SK-N-MC (cell line): Measurements from ENCODE around the gene APRT.
A peak's percentile ranks its signal among the peaks of the same experiment; 100 is the strongest.
"Not testable (repeated sequence)": the region's sequence is repeated elsewhere in the genome, so short reads cannot be mapped to it uniquely, and the experiment has no call there.

Source experiments
- DNase-seq: peaks from one replicate; pipeline ENCODE4 v3.0.0-alpha.2; 2011; ENCODE audit warnings: low read depth, low spot score
- H3K27ac ChIP-seq: fragments of 200-600 bp; sonication (generic); 2 replicates; pipeline ENCODE4 v1.5.1; 2016; ENCODE audit warnings: mixed run types
- H3K36me3 ChIP-seq: fragments of 200-600 bp; sonication (generic); 2 replicates; pipeline ENCODE4 v1.6.1; 2017; ENCODE audit warnings: antibody characterized with exemption, low read length, mixed read lengths; ENCODE audit not compliant: insufficient read depth
- H3K4me3 ChIP-seq: fragments of 200-600 bp; sonication (generic); 2 replicates; pipeline ENCODE4 v1.5.1; 2016
- H3K9ac ChIP-seq: fragments of 200-600 bp; sonication (generic); 2 replicates; pipeline ENCODE4 v1.8.0; 2017; ENCODE audit warnings: mixed run types, mixed read lengths; ENCODE audit not compliant: insufficient read length
- H3K9me3 ChIP-seq: fragments of 200-600 bp; sonication (generic); 2 replicates; pipeline ENCODE4 v1.6.1; 2017; ENCODE audit warnings: low read depth, mild to moderate bottlenecking, antibody characterized with exemption, low read length, moderate library complexity, mixed read lengths
- EZH2 ChIP-seq: fragments of 200-600 bp; sonication (generic); IDR thresholded peaks from one replicate; pipeline ENCODE4 v1.6.1; 2017; ENCODE audit warnings: antibody characterized with exemption
- FOXP2 ChIP-seq: optimal IDR thresholded peaks from 2 replicates; pipeline ENCODE3; 2011; ENCODE audit warnings: mild to moderate bottlenecking, moderate library complexity; ENCODE audit not compliant: insufficient read depth; ENCODE audit errors: extremely low read length, control extremely low read depth
- POLR2AphosphoS5 ChIP-seq: IDR thresholded peaks from 2 replicates; pipeline ENCODE4 v1.6.1; 2012; ENCODE audit warnings: mild to moderate bottlenecking, low read depth, low read length, borderline replicate concordance

APRT gene

DNA sequence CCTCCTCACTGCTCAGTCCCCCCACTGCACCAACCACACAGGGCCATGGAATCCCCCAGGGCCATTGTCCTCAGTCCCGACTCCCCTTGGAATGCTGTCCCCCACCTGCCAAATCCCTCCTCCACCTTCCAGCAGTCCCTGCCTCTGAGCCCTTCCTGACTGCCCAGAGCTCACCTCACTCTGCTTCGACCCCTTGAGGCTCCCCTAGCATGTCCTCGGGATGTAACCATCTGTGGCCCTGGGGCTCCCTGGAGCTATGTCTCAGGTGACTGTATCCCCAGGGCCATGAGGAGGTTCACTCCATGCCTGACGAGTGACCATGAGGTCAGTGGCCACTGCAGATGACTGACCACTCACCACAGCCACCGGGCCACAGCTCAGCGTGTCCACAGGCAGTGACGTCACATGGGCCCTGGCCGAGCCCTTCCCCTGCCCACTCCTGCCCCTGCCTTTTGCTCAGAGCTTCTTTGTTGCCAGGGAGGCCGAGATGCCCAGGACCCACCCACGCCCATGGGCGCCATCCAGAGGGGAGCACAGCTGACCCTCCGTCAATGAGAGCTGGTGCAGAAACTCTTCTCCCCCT is 19.0 kb downstream of the APRT start:
- TF ChIP-seq EZH2 (no peak), POLR2AphosphoS5 (no peak), FOXP2 (no peak)
- no peak overlapping the region for H3K27ac ChIP-seq
- H3K36me3 ChIP-seq = no peaks in the 10 kb centered on the region
- H3K9ac ChIP-seq = no peak overlapping the region
- H3K4me3 ChIP-seq = no peak overlapping the region
- H3K9me3 ChIP-seq = no peaks in the 10 kb centered on the region
- DNase-seq = no peak

DNA sequence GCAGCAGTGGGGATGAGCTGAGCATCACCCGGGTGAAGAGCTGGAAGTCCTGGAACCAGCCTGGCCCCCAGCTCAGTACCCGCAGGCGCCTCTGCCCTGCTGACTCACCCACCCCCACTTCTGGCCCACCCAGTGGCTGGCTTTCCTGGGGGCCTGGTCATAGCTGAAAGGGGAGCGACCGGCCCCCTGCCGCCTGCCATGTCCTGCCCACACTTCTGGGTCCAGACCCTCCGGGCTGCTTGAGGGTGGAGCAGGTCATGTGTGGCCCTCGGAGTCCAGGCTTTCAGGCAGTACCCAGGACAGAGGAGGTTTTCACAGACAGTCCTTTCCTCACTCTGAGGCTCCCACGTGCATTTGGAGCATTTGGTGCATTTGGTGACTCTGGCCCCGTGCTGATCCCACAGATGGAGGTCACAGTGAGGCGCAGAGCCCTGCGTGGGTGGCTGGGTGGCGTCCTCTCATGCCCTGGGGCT is 19.6 kb downstream of the APRT start:
- Histone ChIP-seq H3K4me3 (no peak overlapping the region), H3K36me3 (no peaks in the 10 kb centered on the region), H3K9me3 (no peaks in the 10 kb centered on the region), H3K9ac (no peak overlapping the region), H3K27ac (no peak overlapping the region)
- TF ChIP-seq EZH2 = no peak
- TF ChIP-seq FOXP2 = no peak
- no peak for TF ChIP-seq POLR2AphosphoS5
- no peak for DNase-seq

DNA sequence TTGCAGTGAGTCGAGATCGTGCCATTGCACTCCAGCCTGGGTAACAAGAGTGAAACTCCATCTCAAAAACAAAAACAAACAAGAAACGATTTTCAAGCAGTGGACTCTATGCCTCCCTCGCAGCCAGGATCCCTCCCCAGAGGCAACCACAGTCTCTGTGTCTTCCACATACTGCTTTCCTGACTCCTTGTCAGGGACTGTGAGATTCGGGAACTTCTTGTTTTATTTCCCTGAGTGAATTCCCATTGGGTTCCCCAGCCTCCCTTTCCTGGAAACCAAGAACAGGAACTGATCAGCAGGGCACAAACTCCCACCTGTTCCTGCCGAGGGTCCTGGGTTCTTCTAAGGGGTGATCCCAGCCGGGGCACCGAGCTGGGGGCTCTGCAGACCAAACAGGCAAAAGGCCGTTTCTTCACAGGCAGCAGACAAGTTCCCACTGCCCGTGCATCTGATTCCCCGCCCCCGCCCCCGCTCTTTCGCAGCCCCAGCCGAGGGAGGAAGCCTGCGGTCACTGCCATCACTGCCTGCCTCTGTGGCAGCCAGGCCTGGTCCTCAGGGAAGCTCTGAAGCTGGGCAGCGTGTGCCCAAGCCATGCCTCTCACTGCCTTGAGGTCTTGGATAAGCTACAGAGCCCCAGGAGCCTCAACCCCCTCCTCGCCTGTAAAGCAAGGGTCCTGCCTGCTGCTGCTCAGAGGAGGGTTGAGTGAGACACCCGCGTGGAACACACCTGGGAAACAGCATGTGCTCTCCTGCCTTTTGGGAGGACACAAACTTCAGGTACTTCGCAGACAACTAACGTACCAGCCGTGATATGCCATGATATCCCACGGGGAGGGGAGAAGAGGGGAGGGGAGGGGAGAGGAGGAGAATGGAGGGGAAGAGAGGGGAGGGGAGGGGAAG is 21.2 kb downstream of the APRT start:
- no peak overlapping the region for H3K27ac ChIP-seq
- DNase-seq = no peak
- H3K9ac ChIP-seq = no peak overlapping the region
- TF ChIP-seq POLR2AphosphoS5 (no peak), FOXP2 (no peak), EZH2 (no peak)
- H3K9me3 ChIP-seq = no peaks in the 10 kb centered on the region
- H3K4me3 ChIP-seq = no peak overlapping the region
- no peaks in the 10 kb centered on the region for H3K36me3 ChIP-seq

DNA sequence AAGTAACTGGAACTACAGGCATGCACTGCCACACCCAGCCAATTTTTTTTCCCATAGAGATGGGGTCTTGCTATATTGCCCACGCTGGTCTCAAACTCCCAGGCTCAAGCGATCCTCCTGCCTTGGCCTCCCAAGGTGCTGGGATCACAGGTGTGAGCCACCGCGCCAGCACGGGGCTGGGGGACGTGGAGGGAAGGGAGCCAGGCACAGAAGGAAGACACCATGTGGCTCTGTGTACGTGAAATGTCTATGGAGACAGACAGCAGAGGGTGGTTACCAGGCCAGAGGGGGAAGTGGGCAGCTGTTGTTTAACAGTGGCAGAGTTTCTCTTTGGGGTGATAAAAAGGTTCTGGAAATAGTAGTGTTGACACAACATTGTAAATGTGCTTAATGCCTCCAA is 22.1 kb downstream of the APRT start:
- no peak for DNase-seq
- H3K9me3 ChIP-seq = no peaks in the 10 kb centered on the region
- no peaks in the 10 kb centered on the region for H3K36me3 ChIP-seq
- H3K9ac ChIP-seq = no peak overlapping the region
- TF ChIP-seq EZH2 (no peak), POLR2AphosphoS5 (no peak), FOXP2 (no peak)
- H3K27ac ChIP-seq = no peak overlapping the region
- H3K4me3 ChIP-seq = no peak overlapping the region

DNA sequence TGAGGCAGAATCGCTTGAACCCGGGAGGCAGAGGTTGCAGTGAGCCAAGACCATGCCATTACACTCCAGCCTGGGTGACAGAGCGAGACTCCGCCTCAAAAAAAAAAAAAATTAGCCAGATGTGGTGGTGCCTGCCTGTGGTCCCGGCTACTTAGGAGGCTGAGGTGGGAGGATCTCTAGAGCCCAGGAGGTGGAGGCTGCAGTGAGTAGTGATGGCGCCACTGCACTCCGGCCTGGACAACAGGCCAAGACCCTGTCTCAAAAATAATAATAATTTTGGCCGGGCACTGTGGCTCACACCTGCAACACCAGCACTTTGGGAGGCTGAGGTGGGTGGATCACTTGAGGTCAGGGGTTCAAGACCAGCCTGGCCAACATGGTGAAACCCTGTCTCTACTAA is 23.0 kb downstream of the APRT start:
- H3K9ac ChIP-seq, H3K4me3 ChIP-seq, H3K9me3 ChIP-seq, H3K36me3 ChIP-seq, DNase-seq, H3K27ac ChIP-seq: not testable (repeated sequence)

DNA sequence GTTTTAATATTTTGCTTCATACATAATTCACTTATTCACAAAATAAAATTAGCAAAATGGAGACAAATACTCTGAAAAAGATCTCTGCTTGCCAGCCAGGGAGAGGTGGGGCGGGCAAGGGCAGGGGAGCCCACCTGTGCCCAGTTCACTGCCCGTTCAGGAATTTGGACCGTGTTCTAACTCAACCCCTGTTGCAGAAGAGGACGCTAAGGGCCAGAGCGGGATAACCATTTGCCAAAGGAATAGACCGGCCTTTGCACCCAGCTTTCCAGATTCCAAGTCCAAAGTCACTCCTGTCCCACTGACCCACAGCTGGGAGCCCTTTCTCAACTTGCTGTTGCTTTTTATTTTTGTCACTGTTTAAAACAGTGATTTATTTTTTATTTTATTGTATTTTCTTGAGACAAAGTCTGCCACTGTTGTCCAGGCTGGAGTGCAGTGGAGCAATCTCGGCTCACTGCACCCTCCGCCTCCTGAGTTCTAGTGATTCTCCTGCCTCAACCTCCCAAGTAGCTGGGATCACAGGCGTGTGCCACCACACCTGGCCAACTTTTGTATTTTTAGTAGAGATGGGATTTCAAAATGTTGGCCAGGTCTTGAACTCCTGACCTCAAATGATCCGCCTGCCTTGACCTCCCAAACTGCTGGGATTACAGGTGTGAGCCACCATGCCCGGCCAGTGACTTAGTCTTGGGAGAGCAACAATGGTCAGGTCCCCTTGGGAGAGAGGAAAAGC is 24.0 kb downstream of the APRT start:
- H3K27ac ChIP-seq = no peak overlapping the region
- no peak for DNase-seq
- H3K9ac ChIP-seq = no peak overlapping the region
- no peak for TF ChIP-seq EZH2
- TF ChIP-seq FOXP2 = no peak
- no peaks in the 10 kb centered on the region for H3K9me3 ChIP-seq
- no peaks in the 10 kb centered on the region for H3K36me3 ChIP-seq
- H3K4me3 ChIP-seq = no peak overlapping the region

DNA sequence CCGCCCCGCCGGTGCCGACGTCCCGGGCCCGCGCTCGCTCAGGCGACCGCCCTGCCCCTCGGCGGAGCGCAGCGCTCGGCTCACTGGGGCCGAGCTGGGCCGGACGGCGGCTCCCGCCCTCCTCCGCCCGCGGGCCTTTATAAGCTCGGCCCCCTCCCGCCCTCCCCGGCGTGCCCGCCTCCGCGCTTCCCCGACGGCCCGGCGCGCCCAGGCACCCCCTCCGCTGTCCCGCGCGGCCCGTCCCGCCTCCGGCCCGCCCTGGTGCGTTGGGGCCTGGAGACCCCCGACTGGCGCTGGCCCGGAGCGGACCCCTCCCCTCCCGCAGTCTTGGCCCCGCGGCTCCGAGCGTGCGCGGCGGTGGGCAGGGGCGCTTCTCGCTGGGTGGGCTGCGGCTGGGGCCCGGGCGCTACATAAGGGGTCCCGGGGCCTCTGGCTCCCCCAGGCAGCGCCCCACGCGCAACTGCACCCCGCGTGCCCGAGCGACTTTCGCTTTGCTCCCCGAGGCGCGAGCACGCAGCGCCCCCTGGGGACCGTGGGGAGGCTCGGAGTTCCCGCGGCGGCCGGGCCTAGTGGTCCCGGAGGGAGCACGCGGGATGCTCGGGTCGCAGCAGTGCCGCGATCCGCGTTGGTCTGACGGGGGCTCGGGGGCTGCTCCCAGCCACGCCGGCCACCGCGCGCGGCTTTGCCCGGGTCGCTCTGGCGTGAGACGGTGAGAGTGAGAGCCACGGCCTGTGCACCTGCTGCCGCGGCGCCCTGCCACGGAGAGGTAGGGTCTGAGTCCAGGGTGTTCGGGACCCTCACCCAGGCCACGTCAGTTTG is 26.4 kb downstream of the APRT start, which contains the start of gene PIEZO1:
Gene PIEZO1 (minus strand): TSS at position 115 of the 819 bp plus-strand sequence. CDS start 256 bp downstream, outside the sequence.
- Histone ChIP-seq H3K9me3 (no peaks in the 10 kb centered on the region), H3K4me3 (peak within 1 kb of the TSS; percentile 80), H3K36me3 (no peaks in the 10 kb centered on the region), H3K27ac (peak within 1 kb of the TSS; percentile 83), H3K9ac (peak within 1 kb of the TSS; percentile 79)
- DNase-seq = no peak
- no peak for TF ChIP-seq FOXP2
- TF ChIP-seq EZH2 = no peak
- no peak; the same call in 1 of the 2 replicates for TF ChIP-seq POLR2AphosphoS5

DNA sequence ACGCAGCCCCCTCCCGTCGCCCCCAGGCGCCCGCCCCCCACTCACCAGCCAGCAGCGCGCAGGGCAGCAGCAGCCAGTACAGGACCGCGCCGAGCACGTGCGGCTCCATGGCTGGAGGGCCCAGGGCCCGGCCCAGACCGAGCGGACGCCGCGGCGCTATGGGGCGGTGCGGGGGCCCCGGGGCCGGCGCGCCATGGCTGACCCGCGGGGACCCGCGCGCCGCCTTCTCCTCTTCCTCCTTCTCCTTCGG is 26.9 kb downstream of the APRT start:
- Histone ChIP-seq H3K9me3 (no peaks in the 10 kb centered on the region), H3K9ac (peak overlapping the region; percentile 79), H3K36me3 (no peaks in the 10 kb centered on the region), H3K27ac (peak overlapping the region; percentile 83), H3K4me3 (peak overlapping the region; percentile 80)
- DNase-seq = no peak
- TF ChIP-seq EZH2 (no peak), FOXP2 (no peak), POLR2AphosphoS5 (no peak)
